LoVo (cell line): ENCODE data around the gene PDE4A.
"Not testable (repeated sequence)": the region's sequence is repeated elsewhere in the genome, so short reads cannot be mapped to it uniquely, and the experiment has no call there.

Experiments
- DNase-seq: peaks from one replicate; pipeline ENCODE4 v3.0.0-alpha.2; 2016; ENCODE audit warnings: low spot score

PDE4A gene

DNA sequence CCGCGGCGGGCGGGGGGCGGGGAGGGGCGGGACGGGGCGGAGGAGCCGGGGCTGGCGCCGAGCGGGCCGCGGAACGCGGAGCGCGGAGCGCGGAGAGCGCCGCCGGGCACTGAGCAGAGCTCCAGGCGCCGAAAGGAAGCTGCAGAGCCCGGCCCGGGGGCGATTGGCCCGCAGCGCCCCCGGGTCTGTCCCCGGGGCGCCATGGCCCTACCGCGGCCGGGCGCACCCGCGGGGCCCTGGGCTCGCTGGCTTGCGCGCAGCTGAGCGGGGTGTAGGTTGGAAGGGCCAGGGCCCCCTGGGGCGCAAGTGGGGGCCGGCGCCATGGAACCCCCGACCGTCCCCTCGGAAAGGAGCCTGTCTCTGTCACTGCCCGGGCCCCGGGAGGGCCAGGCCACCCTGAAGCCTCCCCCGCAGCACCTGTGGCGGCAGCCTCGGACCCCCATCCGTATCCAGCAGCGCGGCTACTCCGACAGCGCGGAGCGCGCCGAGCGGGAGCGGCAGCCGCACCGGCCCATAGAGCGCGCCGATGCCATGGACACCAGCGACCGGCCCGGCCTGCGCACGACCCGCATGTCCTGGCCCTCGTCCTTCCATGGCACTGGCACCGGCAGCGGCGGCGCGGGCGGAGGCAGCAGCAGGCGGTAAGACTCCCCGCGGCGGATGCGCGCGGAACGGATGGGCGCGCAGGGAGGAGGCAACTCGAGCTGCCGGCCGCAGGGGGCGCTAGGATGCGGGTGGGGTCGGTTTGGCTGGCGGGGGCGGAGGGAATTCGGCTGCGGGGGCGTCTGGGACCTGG, at the start of gene PDE4A:
Gene PDE4A, plus strand, starts transcription at position 95 of the 796 bp plus-strand sequence. Its CDS starts 227 bp downstream, at position 322.
- no peak for DNase-seq

DNA sequence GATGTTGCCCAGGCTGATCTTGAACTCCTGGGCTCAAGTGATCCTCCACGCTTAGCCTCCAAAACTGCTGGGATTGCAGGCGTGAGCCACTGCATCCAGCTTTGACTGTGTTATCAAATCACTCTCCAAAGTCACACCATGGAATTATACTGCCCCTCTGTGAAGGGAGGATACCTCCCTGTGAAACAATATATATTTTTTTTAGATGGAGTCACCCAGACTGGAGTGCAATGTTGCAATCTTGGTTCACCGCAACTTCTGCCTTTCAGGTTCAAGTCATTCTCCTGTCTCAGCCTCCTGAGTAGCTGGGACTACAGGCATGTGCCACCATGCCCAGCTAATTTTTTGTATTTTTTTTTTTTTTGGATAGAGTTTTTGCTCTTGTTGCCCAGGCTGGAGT, 47.6 kb upstream of the PDE4A start:
- no peak for DNase-seq

DNA sequence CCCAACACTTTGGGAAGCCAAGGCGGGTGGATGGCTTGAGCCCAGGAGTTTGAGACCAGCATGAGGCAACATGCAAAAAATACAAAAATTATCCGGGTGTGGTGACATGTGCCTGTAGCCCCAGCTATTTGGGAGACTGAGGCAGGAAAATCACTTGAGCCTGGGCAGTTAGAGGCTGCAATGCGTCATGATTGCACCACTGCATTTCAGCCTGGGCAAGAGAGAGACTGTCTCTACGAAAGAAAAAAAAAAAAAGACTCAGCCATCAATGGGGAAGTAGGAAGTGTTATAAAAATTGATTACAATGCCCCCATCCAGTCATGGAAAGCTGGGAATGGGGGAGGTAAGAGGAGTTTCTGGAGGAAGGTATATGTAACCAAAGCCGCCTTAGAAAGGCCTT, 45.4 kb upstream of the PDE4A start:
- DNase-seq = no peak

DNA sequence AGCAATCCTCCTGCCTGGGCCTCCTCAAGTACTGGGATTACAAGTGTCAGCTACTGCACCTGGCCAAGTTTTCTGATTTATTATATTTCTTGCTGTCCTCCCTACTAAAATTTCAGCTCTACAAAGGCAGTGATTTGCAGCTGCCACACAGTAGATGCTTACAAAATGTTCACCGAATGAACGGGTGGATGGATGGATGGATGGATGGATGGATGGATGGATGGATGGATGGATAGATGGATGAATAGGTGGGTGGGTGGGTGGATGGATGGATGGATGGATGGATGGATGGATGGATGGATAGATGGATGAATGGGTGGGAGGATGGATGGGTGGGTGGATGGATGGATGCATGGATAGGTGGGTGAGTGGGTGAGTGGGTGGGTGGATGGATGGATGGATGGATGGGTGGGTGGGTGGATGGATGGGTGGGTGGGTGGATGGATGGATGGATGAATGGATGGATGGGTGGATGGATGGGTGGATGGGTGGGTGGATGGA, 43.1 kb upstream of the PDE4A start:
- DNase-seq = not testable (repeated sequence)

DNA sequence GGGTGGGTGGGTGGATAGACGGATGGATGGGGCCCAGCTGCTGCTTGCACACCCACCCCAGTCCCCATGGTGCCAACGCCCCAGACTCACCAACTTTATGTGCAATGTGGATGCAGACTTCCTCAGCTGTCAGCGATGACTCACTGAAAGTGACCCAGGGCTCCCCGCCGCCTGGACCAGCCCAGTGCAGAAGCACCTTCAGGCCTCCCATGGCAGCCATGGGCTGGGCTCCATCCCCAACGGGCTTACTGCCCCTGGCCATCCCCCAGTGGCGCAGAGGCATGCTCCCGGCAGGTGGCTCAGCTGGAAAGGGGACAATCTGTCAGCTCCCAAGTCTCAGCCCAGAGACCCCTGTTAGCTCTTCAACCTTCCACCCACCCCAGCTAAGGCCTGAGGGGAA, 42.2 kb upstream of the PDE4A start:
- DNase-seq = no peak

DNA sequence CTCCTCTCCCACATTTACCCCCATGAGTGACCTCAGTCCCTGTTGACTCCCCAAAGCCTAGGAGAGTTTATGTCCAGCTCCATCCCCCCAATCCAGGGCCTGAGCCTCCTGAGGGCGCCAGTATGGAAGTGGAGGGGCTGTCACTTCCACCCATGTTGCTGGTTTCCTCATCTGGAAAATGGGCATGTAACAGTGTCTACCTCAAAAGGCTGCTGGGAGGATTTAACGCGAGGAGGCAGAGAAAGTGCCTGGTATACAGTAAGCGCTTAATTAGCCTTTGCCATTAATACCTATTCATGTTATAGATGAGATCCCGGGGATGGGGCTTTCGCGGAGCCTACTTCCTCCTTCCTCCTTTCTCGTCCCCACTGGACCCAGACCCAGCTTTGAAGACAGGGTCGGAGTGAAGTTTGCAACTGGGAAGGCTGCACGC, 40.4 kb upstream of the PDE4A start:
- no peak for DNase-seq

DNA sequence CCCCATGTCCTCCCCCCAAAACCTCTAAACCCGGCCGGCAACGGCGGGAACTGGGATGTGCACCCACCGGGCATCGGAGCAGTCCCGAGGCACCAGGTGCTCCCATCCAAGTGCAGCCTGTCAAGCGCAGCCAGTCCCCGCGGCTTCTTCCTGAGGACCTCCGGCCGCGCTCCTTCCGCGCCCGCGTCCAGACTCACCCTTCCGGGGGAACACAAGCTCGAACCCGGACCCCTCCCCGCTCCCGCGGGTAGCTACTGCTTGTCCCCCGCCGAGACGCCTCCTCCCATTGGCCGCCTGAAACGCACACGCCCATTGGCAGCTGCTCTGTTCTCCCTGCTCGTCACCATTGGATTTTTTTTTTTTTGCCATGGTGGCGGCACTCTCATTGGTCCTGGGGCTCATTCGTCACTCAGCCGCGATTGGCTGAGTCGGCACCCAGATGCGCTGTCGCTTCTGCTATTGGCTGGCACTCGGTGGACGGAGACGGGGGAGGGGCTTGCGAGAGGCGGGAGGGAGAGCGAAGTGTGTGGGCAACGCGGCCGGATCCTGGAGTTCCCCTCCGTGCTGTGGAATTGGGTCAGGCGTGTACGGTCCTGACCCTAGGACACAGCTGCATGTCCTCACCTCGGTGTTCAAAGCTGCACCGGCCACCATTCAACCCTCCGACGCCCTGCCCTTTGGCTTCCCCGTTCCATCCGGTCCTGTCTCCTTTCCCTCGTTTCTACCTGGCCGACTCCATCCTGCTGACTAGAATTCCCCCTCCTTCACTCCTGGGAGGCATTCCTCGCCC, 39.8 kb upstream of the PDE4A start, which contains the start of gene TYK2:
Gene TYK2, minus strand, starts transcription at position 260 of the 790 bp plus-strand sequence. CDS start 2,166 bp downstream, outside the sequence.
- peak; percentile 96 for DNase-seq

DNA sequence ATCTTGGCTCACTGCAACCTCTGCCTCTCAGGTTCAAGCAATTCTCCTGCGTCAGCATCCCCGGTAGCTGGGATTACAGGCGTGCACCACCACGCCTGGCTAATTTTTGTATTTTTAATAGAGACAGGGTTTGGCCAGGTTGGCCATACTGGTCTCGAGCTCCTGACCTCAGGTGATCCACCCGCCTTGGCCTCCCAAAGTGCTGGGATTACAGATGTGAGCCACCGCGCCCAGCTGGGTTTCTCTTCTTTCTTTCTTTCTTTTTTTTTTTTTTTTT, 37.2 kb upstream of the PDE4A start:
- DNase-seq = not testable (repeated sequence)

DNA sequence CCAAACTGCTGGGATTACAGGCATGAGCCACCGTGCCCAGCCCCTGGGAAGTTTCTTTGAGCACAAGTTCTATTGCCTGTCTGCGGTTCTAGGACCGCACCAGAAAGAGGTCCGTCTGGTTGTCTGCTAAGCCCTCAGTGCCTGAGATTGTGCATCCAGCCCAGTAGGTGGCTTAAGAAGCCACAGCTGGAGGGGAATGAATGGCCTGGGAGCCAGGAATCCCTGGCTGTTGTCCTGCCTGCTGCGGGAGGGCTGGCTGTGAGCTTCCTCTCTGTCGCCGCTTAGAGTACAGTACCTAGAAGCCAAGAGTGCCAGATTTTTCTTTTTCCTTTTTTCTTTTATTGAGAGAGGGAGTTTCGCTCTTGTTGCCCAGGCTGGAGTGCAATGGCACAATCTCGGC, 35.8 kb upstream of the PDE4A start:
- DNase-seq = no peak

DNA sequence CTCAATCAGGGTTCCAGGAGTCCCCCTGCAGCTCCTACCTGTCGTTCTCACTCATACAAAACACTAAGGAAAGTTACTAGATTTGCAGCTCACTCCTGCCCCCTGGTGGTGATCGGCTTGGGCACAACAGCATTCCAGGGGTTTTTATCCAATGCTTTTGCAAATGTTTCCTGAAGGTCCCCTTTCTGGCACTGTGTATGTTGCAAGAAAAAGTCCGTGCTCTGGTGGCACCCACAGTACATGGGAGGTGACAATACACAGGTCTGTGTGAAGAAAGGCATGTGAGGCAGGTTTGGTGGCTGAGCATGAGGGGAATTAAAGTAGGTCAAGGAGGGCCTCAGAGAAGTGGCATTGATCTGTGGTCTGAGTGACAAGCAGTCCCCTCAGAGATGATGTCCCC, 31.4 kb upstream of the PDE4A start:
- peak; percentile 77 for DNase-seq

DNA sequence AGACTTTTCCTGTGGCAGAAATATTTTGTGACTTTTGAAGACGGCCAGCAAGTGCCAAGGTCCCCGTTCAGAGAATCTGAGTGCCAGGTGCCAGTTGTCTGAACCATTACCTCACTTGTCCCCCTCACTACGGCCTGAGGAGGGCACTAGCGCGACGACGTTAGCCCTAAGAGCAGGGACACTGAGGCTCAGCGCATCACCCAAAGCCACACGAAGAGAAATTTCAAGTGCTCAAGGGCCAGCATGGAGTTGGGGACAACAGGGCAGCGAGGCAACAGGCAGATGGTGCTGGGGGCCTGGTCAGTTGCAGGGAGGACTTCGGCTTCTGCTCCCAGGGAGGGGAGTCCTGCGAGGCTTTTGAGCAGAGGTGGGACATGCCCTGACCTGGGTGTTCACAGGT, 30.5 kb upstream of the PDE4A start:
- no peak for DNase-seq

DNA sequence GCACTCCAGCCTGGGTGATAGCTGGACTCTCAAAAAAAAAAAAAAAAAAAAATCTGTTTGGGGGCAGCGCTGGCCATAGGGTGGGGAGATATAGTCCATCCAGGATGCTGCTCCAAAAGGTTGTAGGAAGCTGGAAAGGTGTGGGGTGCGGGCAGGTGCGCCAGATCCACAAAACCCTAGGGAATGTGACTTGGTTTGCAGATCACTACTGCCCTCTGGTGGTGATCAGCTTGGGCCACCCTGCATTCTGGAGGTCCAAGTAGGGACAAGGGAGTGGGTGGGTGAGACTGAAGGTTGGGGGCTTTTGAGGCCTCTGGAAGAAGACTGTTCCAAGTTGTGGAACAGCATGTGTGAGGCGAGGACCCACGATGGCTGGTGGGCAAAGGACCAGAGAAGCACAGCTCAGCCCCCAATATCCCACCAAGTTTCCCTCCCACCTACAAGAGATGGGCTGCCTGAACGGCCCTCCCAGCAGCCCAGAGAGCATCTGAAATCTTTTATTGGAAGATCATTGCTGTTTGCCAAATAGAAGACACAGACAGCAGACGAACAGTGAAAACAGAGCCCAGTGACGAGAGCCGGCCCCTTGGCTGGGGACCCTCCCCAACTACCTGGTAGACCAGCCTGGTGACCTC, 29.6 kb upstream of the PDE4A start:
- peak; percentile 64 for DNase-seq

DNA sequence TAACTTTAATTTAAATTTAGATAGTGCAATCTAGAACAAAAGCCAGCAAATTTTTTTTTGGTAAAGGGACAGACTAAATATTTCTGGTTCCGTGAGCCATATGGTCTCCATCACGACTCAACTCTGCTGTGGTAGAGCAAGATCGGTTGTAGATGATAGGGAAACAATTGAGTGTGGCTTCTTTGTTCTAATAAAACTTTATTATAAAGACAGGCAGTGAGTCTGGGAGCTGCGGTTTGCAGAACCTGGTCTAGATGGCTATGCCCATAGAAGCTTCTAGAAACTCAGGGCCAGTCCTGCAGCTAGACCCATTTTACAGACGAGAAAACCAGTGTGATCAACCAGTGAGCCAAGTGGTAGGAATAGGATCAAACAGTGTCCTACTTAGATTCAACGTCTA, 28.2 kb upstream of the PDE4A start:
- no peak for DNase-seq

DNA sequence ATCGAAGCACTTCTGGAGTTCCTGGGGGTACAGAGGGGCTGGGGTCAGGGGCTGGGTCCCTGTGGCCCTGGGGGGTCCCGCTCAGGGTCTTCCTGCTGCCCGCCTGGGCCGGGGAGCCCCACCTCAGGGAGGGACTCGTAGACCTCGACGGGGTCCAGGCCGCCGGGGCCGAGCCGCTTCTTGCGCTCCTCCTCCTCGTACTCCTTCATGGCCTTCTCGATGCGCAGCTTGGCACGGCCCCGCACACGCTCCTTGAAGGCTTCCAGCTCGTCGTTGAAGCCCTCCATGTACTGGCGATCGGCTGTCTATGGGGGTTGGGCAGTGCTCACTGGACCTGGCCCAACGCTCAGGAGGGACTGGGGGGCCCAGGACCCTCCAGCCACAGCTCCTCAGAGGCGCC, 27.2 kb upstream of the PDE4A start:
- DNase-seq = no peak

DNA sequence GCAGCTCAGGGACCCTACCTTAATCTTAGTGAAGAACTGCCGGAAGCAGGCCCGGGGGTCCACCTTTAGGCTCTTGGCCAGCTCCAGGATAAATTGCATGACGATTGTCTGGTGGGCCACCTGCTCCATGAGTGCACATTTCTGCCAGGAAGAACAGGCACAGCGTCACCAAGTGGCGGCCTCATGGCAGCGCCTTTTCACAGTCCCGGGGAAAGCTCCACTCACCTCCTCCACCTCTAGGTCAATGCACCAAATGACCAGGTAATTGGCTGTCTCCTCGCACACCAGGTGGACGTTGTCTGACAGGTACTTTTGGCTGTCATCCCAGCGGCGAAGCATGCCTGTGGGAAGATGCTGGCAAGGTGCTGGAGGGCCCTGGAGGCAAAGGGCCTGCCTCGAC, 25.3 kb upstream of the PDE4A start:
- no peak for DNase-seq

DNA sequence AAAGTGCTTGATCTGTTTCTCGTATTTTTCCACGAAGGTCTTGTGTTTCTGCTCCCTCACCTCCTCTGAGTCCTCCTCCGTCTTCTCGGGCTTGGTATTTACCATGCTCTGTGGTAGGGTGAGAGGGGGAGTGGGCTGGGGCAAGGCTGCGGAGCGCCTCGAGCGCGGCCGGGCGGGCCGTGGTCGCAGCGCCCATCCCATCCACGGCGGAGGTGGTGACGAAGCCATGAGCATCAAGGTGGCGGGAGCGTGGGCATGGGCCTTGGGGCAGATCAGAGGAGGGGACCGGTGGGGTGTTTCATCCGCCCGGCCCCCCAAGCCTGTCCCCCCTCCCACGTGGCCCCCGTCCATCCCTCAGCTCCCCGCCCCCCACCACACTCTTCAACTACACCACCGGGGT, 24.9 kb upstream of the PDE4A start:
- DNase-seq = no peak

DNA sequence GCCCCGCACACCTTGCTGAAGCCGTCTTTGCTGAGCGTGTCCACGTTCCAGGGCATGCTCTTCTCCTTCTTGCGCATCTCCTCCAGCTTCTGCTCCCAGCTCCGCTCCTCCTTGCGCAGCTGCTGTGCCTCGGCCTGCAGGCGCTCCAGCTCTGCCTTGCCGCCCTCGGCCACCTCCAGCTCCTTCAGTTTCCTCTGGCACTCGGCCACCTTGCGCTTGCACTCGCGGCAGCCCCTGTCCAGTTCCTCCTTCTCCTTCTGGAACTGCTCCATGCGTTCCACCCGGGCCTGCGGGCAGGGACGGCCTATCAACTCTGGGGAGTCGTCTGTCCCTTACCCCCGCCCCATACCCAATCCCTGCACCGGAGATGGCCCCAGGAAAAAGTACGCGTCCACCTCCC, 24.4 kb upstream of the PDE4A start:
- no peak for DNase-seq

DNA sequence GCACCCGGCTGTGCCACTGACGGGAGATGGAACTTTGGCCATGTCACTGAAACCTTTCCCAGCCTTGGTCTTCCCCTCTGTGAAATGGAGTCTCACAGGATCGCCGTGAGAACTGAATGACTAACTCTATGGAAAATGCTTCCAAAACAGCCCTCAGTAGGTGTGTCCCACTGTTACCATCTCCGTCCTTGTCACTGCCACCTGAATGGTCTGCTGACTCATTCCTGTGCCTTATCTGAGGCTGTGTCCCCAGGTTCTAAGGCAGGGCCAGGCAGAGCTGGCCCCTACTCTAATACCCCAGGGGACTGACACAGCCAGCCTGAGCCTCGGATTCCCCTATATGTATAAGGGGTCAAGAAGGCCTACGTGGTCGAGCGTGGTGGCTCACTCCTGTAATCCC, 21.5 kb upstream of the PDE4A start:
- no peak for DNase-seq

DNA sequence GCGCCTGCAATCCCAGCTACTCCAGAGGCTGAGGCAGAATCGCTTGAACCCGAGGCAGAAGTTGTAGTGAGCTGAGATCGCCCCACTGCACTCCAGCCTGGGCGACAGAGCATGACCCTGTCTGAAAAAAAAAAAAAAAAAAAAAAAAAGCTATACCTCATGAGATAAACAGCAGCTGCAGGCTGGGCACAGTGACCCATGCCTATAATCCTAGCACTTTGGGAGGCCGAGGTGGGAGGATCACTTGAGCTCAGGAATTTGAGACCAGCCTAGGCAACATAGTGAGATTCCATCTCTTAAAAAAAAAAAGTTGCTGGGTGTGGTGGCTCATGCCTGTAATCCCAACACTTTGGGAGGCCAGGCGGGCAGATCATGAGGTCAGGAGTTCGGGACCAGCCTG, 21.0 kb upstream of the PDE4A start:
- DNase-seq = not testable (repeated sequence)

DNA sequence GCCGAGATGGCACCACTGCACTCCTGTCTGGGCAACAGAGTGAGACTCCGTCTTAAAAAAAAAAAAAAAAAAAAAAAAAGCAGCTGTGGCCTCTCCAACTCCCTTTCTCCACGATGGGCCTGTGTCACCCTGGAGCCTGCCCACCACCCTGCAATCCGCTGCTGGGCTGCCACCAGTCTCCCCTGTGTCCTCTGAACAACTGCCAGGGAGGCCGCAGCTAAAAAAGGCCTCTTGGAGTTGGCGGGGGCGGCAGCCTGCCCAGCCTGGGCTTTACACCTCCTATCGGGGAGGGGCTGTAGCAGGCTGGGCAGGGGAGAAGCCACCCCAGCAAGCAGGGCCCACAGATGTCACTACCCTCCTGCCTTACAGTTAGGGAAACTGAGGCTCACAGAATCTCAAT, 20.5 kb upstream of the PDE4A start:
- no peak for DNase-seq

DNA sequence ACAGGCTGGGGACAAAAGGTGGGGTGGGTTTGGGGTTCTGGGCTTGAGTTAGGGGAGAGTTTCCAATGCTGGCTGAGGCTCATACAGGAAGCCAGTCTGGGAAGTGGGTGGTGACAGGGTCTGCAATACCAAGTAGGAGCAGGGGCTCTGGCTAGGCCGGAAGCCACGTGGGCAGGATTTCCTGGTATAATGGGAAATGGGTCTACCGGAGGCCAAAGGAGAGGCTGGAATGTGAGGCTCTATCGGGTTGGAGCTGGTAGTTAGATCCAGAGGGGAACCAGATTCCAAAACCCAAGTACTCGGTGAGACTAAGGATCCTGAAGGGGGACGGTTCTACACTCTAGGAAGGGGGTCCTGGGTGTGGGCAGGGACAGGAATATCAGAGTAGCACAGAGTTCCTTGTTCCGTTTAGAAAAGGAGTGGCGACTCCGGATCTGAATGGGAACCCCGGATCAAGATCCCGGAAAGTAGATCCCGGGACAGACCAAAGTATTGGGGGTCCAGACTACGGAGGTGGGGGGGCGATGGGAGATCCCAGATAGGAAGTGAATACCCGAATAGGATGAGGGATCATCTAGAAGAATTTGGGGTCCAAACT, 17.8 kb upstream of the PDE4A start:
- DNase-seq = peak; percentile 54
